Coronary artery (tissue), 2 donors: Measurements from ENCODE around the gene KHK.

Experiments
- DNase-seq: peaks from one replicate; pipeline ENCODE4 v3.0.0-alpha.2; 2017; ENCODE audit warnings: low spot score
- H3K27ac ChIP-seq, 2 donors: fragments of 200-600 bp; sonication (generic); one replicate each; pipeline ENCODE4 v1.5.1; 2016 to 2019
- H3K4me3 ChIP-seq: fragments of 200-600 bp; sonication (generic); 2 replicates; pipeline ENCODE4 v1.5.1; 2016; ENCODE audit warnings: mild to moderate bottlenecking, moderate library complexity
- TF ChIP-seq, protein P1 (sequence below): fragments of 200-600 bp; sonication (generic); IDR thresholded peaks from one replicate; pipeline ENCODE4 v1.5.1; 2019; ENCODE audit warnings: antibody characterized with exemption

KHK gene

GRCh38 chr2:27051902-27052645 lies 34.5 kb upstream of the KHK start:
- TF ChIP-seq, protein P1, sequence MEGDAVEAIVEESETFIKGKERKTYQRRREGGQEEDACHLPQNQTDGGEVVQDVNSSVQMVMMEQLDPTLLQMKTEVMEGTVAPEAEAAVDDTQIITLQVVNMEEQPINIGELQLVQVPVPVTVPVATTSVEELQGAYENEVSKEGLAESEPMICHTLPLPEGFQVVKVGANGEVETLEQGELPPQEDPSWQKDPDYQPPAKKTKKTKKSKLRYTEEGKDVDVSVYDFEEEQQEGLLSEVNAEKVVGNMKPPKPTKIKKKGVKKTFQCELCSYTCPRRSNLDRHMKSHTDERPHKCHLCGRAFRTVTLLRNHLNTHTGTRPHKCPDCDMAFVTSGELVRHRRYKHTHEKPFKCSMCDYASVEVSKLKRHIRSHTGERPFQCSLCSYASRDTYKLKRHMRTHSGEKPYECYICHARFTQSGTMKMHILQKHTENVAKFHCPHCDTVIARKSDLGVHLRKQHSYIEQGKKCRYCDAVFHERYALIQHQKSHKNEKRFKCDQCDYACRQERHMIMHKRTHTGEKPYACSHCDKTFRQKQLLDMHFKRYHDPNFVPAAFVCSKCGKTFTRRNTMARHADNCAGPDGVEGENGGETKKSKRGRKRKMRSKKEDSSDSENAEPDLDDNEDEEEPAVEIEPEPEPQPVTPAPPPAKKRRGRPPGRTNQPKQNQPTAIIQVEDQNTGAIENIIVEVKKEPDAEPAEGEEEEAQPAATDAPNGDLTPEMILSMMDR: no peak
- peak overlapping the region; percentile 87 to 98 for H3K27ac ChIP-seq
- DNase-seq: peak; percentile 83

GRCh38 chr2:27053321-27053720 lies 33.3 kb upstream of the KHK start:
- Histone ChIP-seq H3K27ac (no peak overlapping the region), H3K4me3 (no peak overlapping the region)
- DNase-seq: no peak
- TF ChIP-seq, protein P1: no peak

More at GRCh38 chr2:27051902-27052645, 34.5 kb upstream of the KHK start:
- peak overlapping the region; percentile 92 for H3K4me3 ChIP-seq

- Histone ChIP-seq H3K27ac (no peak overlapping the region), H3K4me3 (no peak overlapping the region)
- TF ChIP-seq, protein P1: no peak
- no peak for DNase-seq
Measured at GRCh38 chr2:27053776-27054175, 32.8 kb upstream of the KHK start.

- TF ChIP-seq, protein P1: no peak
- no peak for DNase-seq
- Histone ChIP-seq H3K27ac (no peak overlapping the region), H3K4me3 (no peak overlapping the region)
Measured at GRCh38 chr2:27054721-27055120, 31.9 kb upstream of the KHK start.

- TF ChIP-seq, protein P1: no peak
- Histone ChIP-seq H3K4me3 (no peak overlapping the region), H3K27ac (no peak overlapping the region)
- DNase-seq: no peak
Measured at GRCh38 chr2:27057184-27057583, 29.4 kb upstream of the KHK start.

- TF ChIP-seq, protein P1: no peak
Measured at GRCh38 chr2:27058210-27058609, 28.4 kb upstream of the KHK start.

More at GRCh38 chr2:27058210-27058609, 28.4 kb upstream of the KHK start:
- H3K4me3 ChIP-seq: no peak overlapping the region
- no peak overlapping the region for H3K27ac ChIP-seq
- no peak for DNase-seq
